ENCODE data around the gene RNASEL.

Gene RNASEL

DNA sequence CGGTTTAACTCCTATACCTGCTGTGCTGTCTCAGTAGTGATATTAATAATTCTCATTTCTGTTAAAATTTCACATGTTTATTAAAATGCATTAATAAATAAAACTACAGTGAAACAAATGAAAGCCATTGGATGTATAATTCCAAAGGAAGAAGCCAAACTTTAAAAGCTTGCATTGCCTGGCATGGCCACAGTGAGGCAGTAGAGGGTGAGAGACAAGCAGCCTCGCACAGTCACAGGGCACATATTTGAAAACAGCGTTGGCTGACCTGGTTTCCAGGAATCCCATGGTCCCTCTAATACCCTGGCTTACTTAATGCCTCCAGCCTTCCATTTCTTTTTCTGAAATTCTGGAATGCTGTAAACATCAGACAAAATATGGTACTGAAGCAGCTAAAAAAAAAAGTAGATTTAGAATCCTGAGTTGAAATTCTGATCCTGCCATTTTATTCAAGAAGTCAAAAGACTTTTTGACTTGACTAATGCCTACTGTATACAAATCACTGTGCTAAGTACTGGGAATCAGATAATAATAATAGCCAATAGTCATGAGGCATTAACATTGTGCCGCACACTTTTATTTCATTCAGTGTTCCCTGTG, 6.7 kb upstream of the RNASEL start:
- H3K9ac ChIP-seq (ENCODE audit: low read depth, low read length), result no peak overlapping the region
- no peaks in the 10 kb centered on the region for H3K36me3 ChIP-seq (ENCODE audit: insufficient read depth, low read length)
- no peak overlapping the region for H3K4me3 ChIP-seq (ENCODE audit: low read length)
- H3K9me3 ChIP-seq (replicated peaks; ENCODE audit: low read length), result no peaks in the 10 kb centered on the region
- no peak overlapping the region for H3K4me2 ChIP-seq (ENCODE audit: low read length)
- H3K4me1 ChIP-seq (ENCODE audit: control insufficient read depth, insufficient read depth, low read length), result no peaks in the 10 kb centered on the region
- peaks cover 26% of the 10 kb centered on the region for H3K27me3 ChIP-seq (ENCODE audit: control insufficient read depth, insufficient read depth, low read length)

DNA sequence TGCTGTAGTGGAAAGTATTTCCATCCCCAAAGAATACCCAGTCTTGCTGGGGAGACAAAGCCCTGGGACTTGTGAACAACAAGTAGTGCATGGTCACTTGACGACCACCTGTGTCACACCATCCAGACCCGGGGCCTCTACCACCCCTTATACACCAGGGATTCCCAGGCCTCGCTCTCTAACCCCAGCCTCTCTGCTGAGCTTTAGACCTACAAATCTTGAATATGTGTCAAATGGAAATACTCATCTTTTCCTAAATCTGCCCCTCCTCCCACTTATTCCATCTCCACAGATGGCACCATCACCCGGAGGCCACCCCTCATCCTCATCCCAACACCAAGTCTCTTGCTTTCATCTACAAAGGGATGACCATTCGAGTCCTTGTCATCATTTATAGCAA, 875 bp upstream of the RNASEL start:
- Histone ChIP-seq H3K27me3 (ENCODE audit: control insufficient read depth, insufficient read depth, low read length) (peaks cover 12% of the 10 kb centered on the region), H3K36me3 (ENCODE audit: insufficient read depth, low read length) (no peaks in the 10 kb centered on the region), H3K4me1 (ENCODE audit: control insufficient read depth, insufficient read depth, low read length) (peaks cover 5% of the 10 kb centered on the region), H3K4me2 (ENCODE audit: low read length) (no peak overlapping the region), H3K9me3 (replicated peaks; ENCODE audit: low read length) (no peaks in the 10 kb centered on the region), H3K9ac (ENCODE audit: low read depth, low read length) (no peak overlapping the region), H3K4me3 (ENCODE audit: low read length) (no peak overlapping the region)

DNA sequence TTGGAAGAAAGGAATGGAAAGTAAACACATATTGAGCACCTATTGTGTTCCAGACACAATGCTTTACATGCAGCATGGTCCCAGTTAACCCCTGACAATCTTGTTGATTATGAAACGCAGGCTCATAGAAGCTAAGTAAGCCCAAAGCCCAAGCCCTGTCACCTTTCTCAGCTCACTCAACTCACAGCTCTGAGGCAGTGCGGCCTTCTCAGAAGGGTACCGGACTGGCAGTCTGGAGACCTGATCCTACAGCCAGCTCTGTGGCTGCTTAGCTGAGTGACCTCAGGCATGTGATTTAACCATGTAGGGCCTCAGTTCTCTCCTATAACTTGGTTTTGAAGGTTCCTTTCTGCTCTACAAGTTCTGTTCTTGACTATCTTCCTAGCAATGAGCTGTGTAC, 464 bp upstream of the RNASEL start:
- H3K4me1 ChIP-seq (ENCODE audit: control insufficient read depth, insufficient read depth, low read length), result peaks cover 5% of the 10 kb centered on the region
- peak overlapping the region; percentile 81 for H3K9ac ChIP-seq (ENCODE audit: low read depth, low read length)
- H3K27me3 ChIP-seq (ENCODE audit: control insufficient read depth, insufficient read depth, low read length), result peaks cover 12% of the 10 kb centered on the region
- H3K4me3 ChIP-seq (ENCODE audit: low read length), result no peak overlapping the region
- H3K4me2 ChIP-seq (ENCODE audit: low read length), result peak overlapping the region; percentile 82
- H3K9me3 ChIP-seq (replicated peaks; ENCODE audit: low read length), result no peaks in the 10 kb centered on the region
- H3K36me3 ChIP-seq (ENCODE audit: insufficient read depth, low read length), result no peaks in the 10 kb centered on the region

DNA sequence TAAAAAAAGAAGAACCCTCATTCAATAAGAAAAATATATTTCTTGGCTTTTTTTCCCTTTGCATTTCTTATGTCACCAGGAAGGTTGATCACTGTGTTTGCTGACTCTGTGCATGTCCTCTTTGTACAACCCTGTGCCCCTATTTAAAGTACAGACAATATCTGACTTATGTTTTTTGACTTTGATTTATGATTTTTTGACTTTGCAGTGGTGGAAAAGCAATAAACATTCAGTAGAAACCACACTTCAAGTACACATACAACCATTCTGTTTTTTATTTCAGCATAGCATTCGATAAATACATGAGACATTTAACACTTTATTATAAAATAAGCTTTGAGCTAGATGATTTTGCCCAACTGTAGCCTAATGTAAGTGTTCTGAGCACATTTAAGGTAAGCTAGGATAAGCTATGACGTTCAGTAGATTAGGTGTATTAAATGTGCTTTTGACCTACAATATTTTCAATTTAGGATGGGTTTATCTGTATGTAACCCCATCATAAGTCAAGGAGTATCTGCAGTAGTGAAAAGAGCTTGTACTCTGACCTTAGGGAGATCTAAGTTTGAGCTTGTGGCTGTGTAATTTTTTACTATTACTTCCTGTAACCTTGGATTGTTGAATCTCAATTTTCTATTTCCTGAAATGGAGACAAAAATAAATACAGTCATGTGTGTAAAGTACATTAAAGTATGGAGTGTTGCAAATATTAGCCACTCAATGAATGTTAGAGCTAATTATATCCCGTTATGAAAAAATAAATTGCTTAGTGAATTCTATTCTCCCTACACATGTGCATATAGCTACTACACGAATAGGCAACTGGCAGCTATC, 1.2 kb downstream of the RNASEL start:
- Histone ChIP-seq H3K36me3 (ENCODE audit: insufficient read depth, low read length) (no peaks in the 10 kb centered on the region), H3K4me1 (ENCODE audit: control insufficient read depth, insufficient read depth, low read length) (peaks cover 5% of the 10 kb centered on the region), H3K27me3 (ENCODE audit: control insufficient read depth, insufficient read depth, low read length) (peaks cover 7% of the 10 kb centered on the region), H3K4me3 (ENCODE audit: low read length) (peak overlapping the region; percentile 79), H3K9ac (ENCODE audit: low read depth, low read length) (peak overlapping the region; percentile 81), H3K4me2 (ENCODE audit: low read length) (peak overlapping the region; percentile 82), H3K9me3 (replicated peaks; ENCODE audit: low read length) (no peaks in the 10 kb centered on the region)

DNA sequence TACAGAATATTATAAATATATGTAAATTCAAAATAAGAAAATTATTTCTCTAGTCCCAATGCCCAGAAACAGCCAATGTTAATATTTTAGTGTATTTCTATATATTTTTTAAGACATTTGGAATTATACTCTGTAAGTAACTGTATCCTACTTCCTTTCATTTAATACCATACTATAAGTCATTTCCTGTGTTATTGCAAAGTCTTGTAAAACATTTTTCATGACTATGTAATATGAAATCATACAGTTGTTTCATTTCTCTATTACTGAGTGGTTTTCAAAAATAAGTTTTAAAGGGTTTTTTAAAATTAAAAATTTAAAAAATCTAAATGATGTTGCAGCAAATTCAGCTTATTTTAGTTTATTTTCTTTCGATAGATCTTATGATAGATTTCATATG, 2.0 kb downstream of the RNASEL start:
- Histone ChIP-seq H3K27me3 (ENCODE audit: control insufficient read depth, insufficient read depth, low read length) (peaks cover 4% of the 10 kb centered on the region), H3K36me3 (ENCODE audit: insufficient read depth, low read length) (no peaks in the 10 kb centered on the region), H3K4me2 (ENCODE audit: low read length) (no peak overlapping the region), H3K4me3 (ENCODE audit: low read length) (no peak overlapping the region), H3K9ac (ENCODE audit: low read depth, low read length) (no peak overlapping the region), H3K9me3 (replicated peaks; ENCODE audit: low read length) (no peaks in the 10 kb centered on the region), H3K4me1 (ENCODE audit: control insufficient read depth, insufficient read depth, low read length) (peaks cover 5% of the 10 kb centered on the region)

DNA sequence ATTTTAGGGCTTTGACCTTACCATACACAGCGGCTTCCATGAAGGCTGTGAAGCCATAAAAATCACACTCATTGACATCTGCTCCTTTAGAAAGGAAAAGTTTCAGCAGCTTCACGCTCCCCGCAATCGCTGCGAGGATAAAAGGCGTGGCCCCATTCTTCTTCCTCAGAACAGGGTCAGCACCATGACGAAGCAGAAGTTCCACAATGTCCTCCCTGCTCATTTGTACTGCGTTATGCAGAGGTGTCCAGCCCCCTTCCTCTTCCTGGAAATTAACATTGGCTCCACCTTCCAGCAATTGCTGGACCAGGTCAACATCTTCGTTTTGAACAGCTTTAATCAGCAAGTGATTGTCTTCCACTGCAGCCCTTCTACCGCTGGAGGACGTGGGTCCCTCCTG, 2.7 kb downstream of the RNASEL start:
- no peaks in the 10 kb centered on the region for H3K36me3 ChIP-seq (ENCODE audit: insufficient read depth, low read length)
- H3K4me1 ChIP-seq (ENCODE audit: control insufficient read depth, insufficient read depth, low read length), result peaks cover 5% of the 10 kb centered on the region
- H3K27me3 ChIP-seq (ENCODE audit: control insufficient read depth, insufficient read depth, low read length), result no peaks in the 10 kb centered on the region
- H3K4me3 ChIP-seq (ENCODE audit: low read length), result no peak overlapping the region
- no peaks in the 10 kb centered on the region for H3K9me3 ChIP-seq (replicated peaks; ENCODE audit: low read length)
- H3K4me2 ChIP-seq (ENCODE audit: low read length), result no peak overlapping the region
- no peak overlapping the region for H3K9ac ChIP-seq (ENCODE audit: low read depth, low read length)

DNA sequence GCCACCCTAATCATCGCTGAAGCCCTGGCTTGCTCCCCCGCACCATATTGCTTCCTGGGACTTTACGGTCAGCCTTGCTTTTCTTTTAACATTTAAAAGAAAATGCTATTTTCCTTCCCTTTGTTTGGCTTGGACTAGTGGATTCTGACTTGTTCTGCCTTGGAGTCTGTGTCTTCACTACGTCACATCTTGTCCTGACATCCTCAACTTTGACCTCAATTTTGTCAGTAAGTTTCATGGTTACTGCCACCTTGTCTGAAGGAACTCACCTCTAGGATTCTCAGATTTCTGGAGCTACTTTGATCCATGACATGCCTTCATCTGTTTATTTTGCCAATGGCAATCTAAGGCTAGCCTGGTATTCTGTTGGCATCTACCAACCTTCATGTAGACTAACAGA, 4.3 kb downstream of the RNASEL start:
- Histone ChIP-seq H3K36me3 (ENCODE audit: insufficient read depth, low read length) (peaks cover under 1% of the 10 kb centered on the region), H3K4me2 (ENCODE audit: low read length) (no peak overlapping the region), H3K4me3 (ENCODE audit: low read length) (no peak overlapping the region), H3K4me1 (ENCODE audit: control insufficient read depth, insufficient read depth, low read length) (peaks cover 5% of the 10 kb centered on the region), H3K9me3 (replicated peaks; ENCODE audit: low read length) (no peaks in the 10 kb centered on the region), H3K9ac (ENCODE audit: low read depth, low read length) (no peak overlapping the region), H3K27me3 (ENCODE audit: control insufficient read depth, insufficient read depth, low read length) (no peaks in the 10 kb centered on the region)

DNA sequence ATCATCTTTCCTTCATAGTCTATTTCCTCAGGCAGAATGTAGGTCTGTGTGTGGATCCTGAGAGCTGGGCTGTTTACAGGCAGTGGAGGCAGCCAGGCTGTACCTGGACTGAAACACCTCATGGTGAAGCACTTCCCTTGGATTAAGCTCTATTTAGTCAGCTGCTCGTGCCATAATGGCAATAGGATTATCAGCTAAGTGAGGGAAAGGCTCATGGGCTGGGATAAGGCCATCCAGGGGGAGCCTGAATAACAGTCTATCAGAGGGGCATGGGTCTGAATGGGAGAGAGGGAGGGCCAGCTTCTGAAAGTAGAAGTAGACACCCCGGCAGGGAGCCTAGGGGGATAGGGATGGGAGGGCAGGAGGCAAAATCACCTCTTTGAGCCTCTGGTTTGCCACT, 8.3 kb downstream of the RNASEL start:
- no peaks in the 10 kb centered on the region for H3K9me3 ChIP-seq (replicated peaks; ENCODE audit: low read length)
- H3K4me3 ChIP-seq (ENCODE audit: low read length), result no peak overlapping the region
- no peaks in the 10 kb centered on the region for H3K27me3 ChIP-seq (ENCODE audit: control insufficient read depth, insufficient read depth, low read length)
- H3K36me3 ChIP-seq (ENCODE audit: insufficient read depth, low read length), result peaks cover 8% of the 10 kb centered on the region
- peaks cover 2% of the 10 kb centered on the region for H3K4me1 ChIP-seq (ENCODE audit: control insufficient read depth, insufficient read depth, low read length)
- no peak overlapping the region for H3K4me2 ChIP-seq (ENCODE audit: low read length)
- H3K9ac ChIP-seq (ENCODE audit: low read depth, low read length), result no peak overlapping the region

DNA sequence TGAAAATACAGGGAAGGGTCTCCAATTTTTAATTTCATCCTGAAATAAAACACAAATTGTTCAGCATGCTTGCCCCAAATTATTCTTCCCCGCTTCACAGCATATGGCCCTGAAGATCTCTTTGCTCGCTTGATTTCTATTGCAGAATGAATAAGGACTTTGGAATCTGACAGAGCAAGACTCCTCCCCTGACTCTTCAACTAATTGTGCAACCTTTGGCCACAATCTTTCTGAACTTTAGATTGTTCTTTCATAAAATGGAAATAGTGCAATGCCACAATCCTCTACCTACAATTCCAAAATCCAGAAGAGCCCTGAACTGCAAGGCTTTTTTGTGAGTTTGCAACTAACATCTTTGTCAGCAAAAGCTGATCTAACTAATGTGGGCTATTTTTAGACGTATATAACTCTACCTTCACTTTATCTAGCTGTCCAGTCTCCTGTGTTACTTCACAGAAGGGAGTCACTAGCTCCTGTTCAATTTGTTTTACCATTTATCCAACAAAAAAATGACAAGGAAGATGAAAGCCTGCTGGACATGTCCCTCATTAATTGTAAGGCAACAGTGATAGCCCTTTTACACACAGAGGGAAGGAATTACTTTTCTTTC, 13.4 kb downstream of the RNASEL start:
- H3K27me3 ChIP-seq (ENCODE audit: control insufficient read depth, insufficient read depth, low read length), result no peaks in the 10 kb centered on the region
- H3K9me3 ChIP-seq (replicated peaks; ENCODE audit: low read length), result no peaks in the 10 kb centered on the region
- H3K9ac ChIP-seq (ENCODE audit: low read depth, low read length), result no peak overlapping the region
- H3K4me1 ChIP-seq (ENCODE audit: control insufficient read depth, insufficient read depth, low read length), result peaks cover 7% of the 10 kb centered on the region
- H3K4me2 ChIP-seq (ENCODE audit: low read length), result no peak overlapping the region
- peaks cover 8% of the 10 kb centered on the region for H3K36me3 ChIP-seq (ENCODE audit: insufficient read depth, low read length)
- no peak overlapping the region for H3K4me3 ChIP-seq (ENCODE audit: low read length)

DNA sequence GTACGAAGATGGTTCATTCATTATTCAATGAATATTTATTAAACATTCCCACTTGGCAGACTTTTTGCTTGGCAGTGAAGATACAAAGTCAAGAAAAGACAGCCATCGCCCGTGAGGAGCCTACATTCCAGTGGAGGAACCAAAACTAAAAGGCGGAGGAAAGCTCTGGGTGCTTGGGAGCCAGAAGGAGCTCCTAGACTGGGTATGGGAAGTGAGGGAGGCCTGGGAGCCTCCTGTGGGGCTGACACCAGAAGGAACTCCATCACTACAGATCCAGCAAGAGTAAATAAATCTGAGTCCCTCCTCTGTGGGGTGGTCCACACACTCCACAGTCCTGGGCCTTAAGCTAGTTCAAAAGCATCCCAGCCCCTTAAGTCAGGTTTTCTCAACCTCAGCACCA, 14.9 kb downstream of the RNASEL start:
- Histone ChIP-seq H3K4me3 (ENCODE audit: low read length) (no peak overlapping the region), H3K36me3 (ENCODE audit: insufficient read depth, low read length) (peaks cover 1% of the 10 kb centered on the region), H3K27me3 (ENCODE audit: control insufficient read depth, insufficient read depth, low read length) (no peaks in the 10 kb centered on the region), H3K9me3 (replicated peaks; ENCODE audit: low read length) (no peaks in the 10 kb centered on the region), H3K9ac (ENCODE audit: low read depth, low read length) (no peak overlapping the region), H3K4me2 (ENCODE audit: low read length) (no peak overlapping the region), H3K4me1 (ENCODE audit: control insufficient read depth, insufficient read depth, low read length) (peaks cover 7% of the 10 kb centered on the region)

DNA sequence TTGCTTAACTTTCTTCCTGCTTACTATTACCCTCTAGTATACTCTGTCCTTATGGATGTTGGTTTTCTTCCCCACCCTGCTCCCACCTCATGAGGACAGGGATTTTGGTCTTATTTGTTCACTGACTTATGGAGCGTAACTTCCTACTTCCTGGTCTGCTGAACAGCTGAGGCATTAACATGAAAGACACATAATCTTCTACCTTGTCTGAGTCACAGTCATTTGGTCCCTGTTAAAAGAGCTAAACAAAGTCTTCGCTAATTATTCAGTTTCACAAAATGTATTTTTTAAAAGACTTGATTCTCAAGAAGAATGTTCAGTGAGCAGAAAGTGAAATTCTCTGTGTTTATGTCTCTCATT, 18.5 kb downstream of the RNASEL start:
- no peaks in the 10 kb centered on the region for H3K27me3 ChIP-seq (ENCODE audit: control insufficient read depth, insufficient read depth, low read length)
- H3K9ac ChIP-seq (ENCODE audit: low read depth, low read length), result no peak overlapping the region
- no peaks in the 10 kb centered on the region for H3K9me3 ChIP-seq (replicated peaks; ENCODE audit: low read length)
- H3K4me1 ChIP-seq (ENCODE audit: control insufficient read depth, insufficient read depth, low read length), result peaks cover 4% of the 10 kb centered on the region
- no peak overlapping the region for H3K4me3 ChIP-seq (ENCODE audit: low read length)
- H3K36me3 ChIP-seq (ENCODE audit: insufficient read depth, low read length), result no peaks in the 10 kb centered on the region
- no peak overlapping the region for H3K4me2 ChIP-seq (ENCODE audit: low read length)

Data from skeletal muscle satellite cell (primary cell).